Measurements from ENCODE around the gene SLC9B2.

SLC9B2 gene

GRCh38 chr4:103060453-103061148 is 16.0 kb downstream of the SLC9B2 start:
- Histone ChIP-seq H3K27me3 (ENCODE audit: insufficient read depth, low read length, poor library complexity) (no peaks in the 10 kb centered on the region), H3K4me3 (ENCODE audit: low read depth in 1 of 2, low read length in 2 of 2) (no peak overlapping the region), H3K27ac (ENCODE audit: low read length) (no peak overlapping the region), H3K9me3 (ENCODE audit: insufficient read depth, low read length, severe bottlenecking) (no peaks in the 10 kb centered on the region), H3K4me1 (ENCODE audit: insufficient read depth, low read length) (no peaks in the 10 kb centered on the region), H3K9ac (ENCODE audit: low read depth, low read length) (no peak overlapping the region), H2AFZ (ENCODE audit: low read depth, low read length) (no peak overlapping the region), H3K36me3 (ENCODE audit: insufficient read depth, low read length) (peaks cover 51% of the 10 kb centered on the region; the same call in 1 of the 2 replicates), H3K79me2 (ENCODE audit: insufficient read depth, low read length) (no peaks in the 10 kb centered on the region), H3K4me2 (ENCODE audit: insufficient read depth, low read length) (no peak overlapping the region), H4K20me1 (ENCODE audit: insufficient read depth, low read length) (no peaks in the 10 kb centered on the region)
- ATAC-seq (ENCODE audit: insufficient read depth, low read depth): no peak
- TF ChIP-seq CTCF (IDR thresholded peaks at IDR 0.05; ENCODE audit: borderline replicate concordance, extremely low read depth, low read length, poor library complexity, severe bottlenecking) (no peak), EZH2 (IDR thresholded peaks at IDR 0.05; ENCODE audit: borderline replicate concordance, low read depth, low read length, severe bottlenecking) (no peak)
- DNase-seq: no peak

DNA sequence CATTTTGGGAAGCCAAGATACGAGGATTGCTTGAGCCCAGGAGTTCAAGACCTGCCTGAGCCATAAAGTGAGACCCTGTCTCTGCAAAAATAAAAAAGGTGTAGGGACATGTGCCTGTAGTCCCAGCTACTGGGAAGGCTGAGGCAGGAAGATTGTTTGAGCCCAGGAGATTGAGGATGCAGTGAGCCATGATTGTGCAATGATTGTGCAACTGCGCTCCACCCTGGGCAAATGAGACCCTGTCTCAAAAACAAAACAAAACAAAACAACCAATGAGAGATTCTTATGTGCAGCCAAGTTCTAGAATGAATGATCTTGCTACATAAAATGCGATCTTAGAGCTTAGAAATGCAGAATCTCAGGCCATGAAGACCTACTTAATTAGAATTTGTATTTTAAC is 22.5 kb downstream of the SLC9B2 start:
- no peak overlapping the region for H3K4me3 ChIP-seq (ENCODE audit: low read depth in 1 of 2, low read length in 2 of 2)
- no peaks in the 10 kb centered on the region for H3K4me1 ChIP-seq (ENCODE audit: insufficient read depth, low read length)
- H3K79me2 ChIP-seq (ENCODE audit: insufficient read depth, low read length): no peaks in the 10 kb centered on the region
- no peaks in the 10 kb centered on the region for H4K20me1 ChIP-seq (ENCODE audit: insufficient read depth, low read length)
- no peak for DNase-seq
- H3K9me3 ChIP-seq (ENCODE audit: insufficient read depth, low read length, severe bottlenecking): no peaks in the 10 kb centered on the region
- H3K27me3 ChIP-seq (ENCODE audit: insufficient read depth, low read length, poor library complexity): no peaks in the 10 kb centered on the region
- TF ChIP-seq CTCF (IDR thresholded peaks at IDR 0.05; ENCODE audit: borderline replicate concordance, extremely low read depth, low read length, poor library complexity, severe bottlenecking) (no peak), EZH2 (IDR thresholded peaks at IDR 0.05; ENCODE audit: borderline replicate concordance, low read depth, low read length, severe bottlenecking) (no peak)
- ATAC-seq (ENCODE audit: insufficient read depth, low read depth): no peak
- H3K4me2 ChIP-seq (ENCODE audit: insufficient read depth, low read length): no peak overlapping the region
- no peak overlapping the region for H3K27ac ChIP-seq (ENCODE audit: low read length)
- peaks cover 33% of the 10 kb centered on the region; the same call in 1 of the 2 replicates for H3K36me3 ChIP-seq (ENCODE audit: insufficient read depth, low read length)
- no peak overlapping the region for H3K9ac ChIP-seq (ENCODE audit: low read depth, low read length)
- H2AFZ ChIP-seq (ENCODE audit: low read depth, low read length): no peak overlapping the region

GRCh38 chr4:103052779-103053178 is 23.8 kb downstream of the SLC9B2 start:
- Histone ChIP-seq H4K20me1 (ENCODE audit: insufficient read depth, low read length) (no peaks in the 10 kb centered on the region), H3K9me3 (ENCODE audit: insufficient read depth, low read length, severe bottlenecking) (no peaks in the 10 kb centered on the region), H3K4me3 (ENCODE audit: low read depth in 1 of 2, low read length in 2 of 2) (no peak overlapping the region), H2AFZ (ENCODE audit: low read depth, low read length) (no peak overlapping the region), H3K4me1 (ENCODE audit: insufficient read depth, low read length) (no peaks in the 10 kb centered on the region), H3K9ac (ENCODE audit: low read depth, low read length) (no peak overlapping the region), H3K79me2 (ENCODE audit: insufficient read depth, low read length) (no peaks in the 10 kb centered on the region), H3K27me3 (ENCODE audit: insufficient read depth, low read length, poor library complexity) (no peaks in the 10 kb centered on the region), H3K36me3 (ENCODE audit: insufficient read depth, low read length) (peaks cover 41% of the 10 kb centered on the region; the same call in 1 of the 2 replicates), H3K27ac (ENCODE audit: low read length) (no peak overlapping the region), H3K4me2 (ENCODE audit: insufficient read depth, low read length) (no peak overlapping the region)
- TF ChIP-seq EZH2 (IDR thresholded peaks at IDR 0.05; ENCODE audit: borderline replicate concordance, low read depth, low read length, severe bottlenecking) (no peak), CTCF (IDR thresholded peaks at IDR 0.05; ENCODE audit: borderline replicate concordance, extremely low read depth, low read length, poor library complexity, severe bottlenecking) (no peak)
- no peak for DNase-seq
- no peak for ATAC-seq (ENCODE audit: insufficient read depth, low read depth)

Measured in DND-41 (cell line).